Endometrium (tissue), 2 donors: ENCODE data around the gene ACADSB.

Experiments used
- FAIRE-seq: peaks from 2 replicates; lab custom pipeline; 2012; peaks lifted over from hg19 to GRCh38; lab: Jason Lieb, UNC
- donor health status: control.
- donor health status: control.

The ACADSB gene

GRCh38 chr10:123004298-123004697, 4.5 kb upstream of the ACADSB start:
- FAIRE-seq: no peak

GRCh38 chr10:123007558-123008354, 1.1 kb upstream of the ACADSB start:
- no peak for FAIRE-seq

- no peak for FAIRE-seq
Observed at GRCh38 chr10:123009105-123009820, 457 bp downstream of the ACADSB start.

GRCh38 chr10:123011987-123012386, 3.2 kb downstream of the ACADSB start:
- no peak for FAIRE-seq

GRCh38 chr10:123013456-123014419, 4.9 kb downstream of the ACADSB start:
- FAIRE-seq: no peak

- FAIRE-seq: no peak
Observed at GRCh38 chr10:123014772-123015171, 6.0 kb downstream of the ACADSB start.

- FAIRE-seq: no peak
Observed at GRCh38 chr10:123016228-123016627, 7.4 kb downstream of the ACADSB start.

GRCh38 chr10:123017421-123018165, 8.8 kb downstream of the ACADSB start:
- no peak for FAIRE-seq

GRCh38 chr10:123018531-123018930, 9.7 kb downstream of the ACADSB start:
- no peak for FAIRE-seq

GRCh38 chr10:123019264-123019663, 10.5 kb downstream of the ACADSB start:
- FAIRE-seq: no peak

GRCh38 chr10:123019941-123020703, 11.3 kb downstream of the ACADSB start:
- no peak for FAIRE-seq

GRCh38 chr10:123021517-123021916, 12.7 kb downstream of the ACADSB start:
- no peak for FAIRE-seq

- FAIRE-seq: no peak
Observed at GRCh38 chr10:123024540-123024939, 15.7 kb downstream of the ACADSB start.

GRCh38 chr10:123026302-123026701, 17.5 kb downstream of the ACADSB start:
- FAIRE-seq: no peak

GRCh38 chr10:123027861-123028260, 19.1 kb downstream of the ACADSB start:
- FAIRE-seq: no peak

GRCh38 chr10:123031124-123031523, 22.3 kb downstream of the ACADSB start:
- no peak for FAIRE-seq

GRCh38 chr10:123034332-123034731, 25.5 kb downstream of the ACADSB start:
- FAIRE-seq: no peak

GRCh38 chr10:123035467-123036086, 26.8 kb downstream of the ACADSB start:
- FAIRE-seq: no peak

GRCh38 chr10:123038782-123039631, 30.2 kb downstream of the ACADSB start:
- FAIRE-seq: no peak

GRCh38 chr10:123039632-123039930, 30.8 kb downstream of the ACADSB start:
- no peak for FAIRE-seq
